GM12892 (cell line): ENCODE results near the gene OCRL.

ENCODE experiments used
- POLR2AphosphoS5 ChIP-seq: IDR thresholded peaks from 2 replicates; pipeline ENCODE4 v1.6.1; 2011; ENCODE audit warnings: low read depth, low read length, control low read depth
- TAF1 ChIP-seq: IDR thresholded peaks from 2 replicates; pipeline ENCODE4 v1.6.1; 2011; ENCODE audit warnings: low read depth, mild to moderate bottlenecking, control low read depth, low read length, borderline replicate concordance

DNA sequence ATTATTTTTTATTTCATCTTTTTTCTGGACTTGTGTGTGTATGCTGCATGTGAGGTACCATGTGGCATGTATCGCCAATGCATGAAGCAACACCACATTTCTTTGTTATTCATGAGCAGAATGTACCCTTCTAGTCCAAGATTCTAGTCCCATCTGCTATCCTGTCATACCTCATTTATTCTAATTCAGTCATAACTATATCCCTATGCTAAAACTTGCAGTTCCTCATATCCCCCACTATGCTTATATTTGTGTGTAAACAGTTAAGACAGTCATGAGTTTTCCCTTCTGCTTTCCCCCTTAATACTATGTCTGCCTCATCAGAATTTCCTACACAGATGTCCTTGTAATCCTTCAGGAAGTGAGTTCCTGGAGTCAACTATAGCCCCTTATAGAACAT, 19.7 kb downstream of the OCRL start:
- TF ChIP-seq TAF1 (no peak), POLR2AphosphoS5 (no peak)
